HepG2 (cell line): ENCODE measurements around the gene SLC25A19. TPM values are rescaled to one million over a fixed set of nuclear protein-coding genes. Genes with fewer than 3 reads are reported as not detected.

Experiments used
- CBX5 ChIP-seq: sonication (generic); formaldehyde crosslinking; IDR thresholded peaks from 2 replicates; pipeline ENCODE4 v1.4.0; 2020; ENCODE audit warnings: missing genetic modification reagents, borderline replicate concordance
- CREM ChIP-seq, 2 experiments: sonication (generic) in 1 of 2; formaldehyde crosslinking in 1 of 2; IDR thresholded peaks; 2 replicates each; pipeline versions ENCODE4 v1.4.0 to v1.6.1; 2016 to 2020; ENCODE audit warnings: antibody characterized with exemption in 1 of 2, mild to moderate bottlenecking in 1 of 2, missing genetic modification reagents in 1 of 2
- GATA4 ChIP-seq: sonication (generic); IDR thresholded peaks from 2 replicates; pipeline ENCODE4 v1.6.1; 2016; ENCODE audit warnings: antibody characterized with exemption, low read depth, borderline replicate concordance
- GATAD1 ChIP-seq: IDR thresholded peaks from 2 replicates; pipeline ENCODE4 v1.6.1; 2016; ENCODE audit warnings: missing genetic modification reagents, missing compliant biosample characterization
- SOX13 ChIP-seq, 3 experiments: fragments of 450-650 bp in 1 of 3; sonication (generic) in 1 of 3; formaldehyde crosslinking in 1 of 3; IDR thresholded peaks in 2 of 3; conservative IDR thresholded peaks in 1 of 3; 2 replicates each; pipeline versions ENCODE4 v1.5.0 to v1.6.1; 2016 to 2020; ENCODE audit warnings: antibody characterized with exemption in 1 of 3, mild to moderate bottlenecking in 1 of 3, missing compliant biosample characterization in 1 of 3, missing genetic modification reagents in 1 of 3, moderate library complexity in 1 of 3
- THRA ChIP-seq: sonication (generic); formaldehyde crosslinking; IDR thresholded peaks from 2 replicates; pipeline ENCODE4 v1.4.0; 2020; ENCODE audit warnings: missing genetic modification reagents, borderline replicate concordance
- ZFP41 ChIP-seq: sonication (generic); formaldehyde crosslinking; IDR thresholded peaks from 2 replicates; pipeline ENCODE4 v1.4.0; 2020; ENCODE audit warnings: mild to moderate bottlenecking, missing genetic modification reagents, borderline replicate concordance
- ZNF317 ChIP-seq: sonication (generic); formaldehyde crosslinking; IDR thresholded peaks from 2 replicates; pipeline ENCODE4 v1.5.0; 2020; ENCODE audit warnings: mild to moderate bottlenecking, missing genetic modification reagents
- ZNF616 ChIP-seq: sonication (generic); formaldehyde crosslinking; IDR thresholded peaks from 2 replicates; pipeline ENCODE4 v1.5.0; 2020; ENCODE audit warnings: low read depth, mild to moderate bottlenecking, missing genetic modification reagents
- ZSCAN21 ChIP-seq: sonication (generic); formaldehyde crosslinking; IDR thresholded peaks from 2 replicates; pipeline ENCODE4 v1.8.0; 2022; ENCODE audit warnings: mild to moderate bottlenecking, missing genetic modification reagents, moderate library complexity, borderline replicate concordance
- polyA plus RNA-seq, 8 experiments: library from polyadenylated mRNA; depleted of rRNA in 3 of 8; stranded (reverse) in 7 of 8; unstranded in 1 of 8; fragments of >200 nt; fragmentation: Illumina TruSeq in 4 of 8; extraction: Trizol in 4 of 8; gene quantifications; 2 replicates each; pipeline versions ENCODE4 v1.2.1 to v1.2.3, GENCODE V29; 2011 to 2016; ENCODE audit warnings: low read depth in 4 of 8, missing spikeins in 1 of 8, mixed read lengths in 1 of 8; ENCODE audit not compliant: insufficient read depth in 1 of 8
- total RNA-seq, 5 experiments: library from RNA; depleted of rRNA; stranded (reverse); fragments of >200 nt; fragmentation: Illumina TruSeq; extraction: Trizol; gene quantifications; 2 replicates each; pipeline ENCODE4 v1.2.3, GENCODE V29; 2016; ENCODE audit warnings: low read depth in 1 of 5
- TF ChIP-seq, protein P1 (sequence below), 2 experiments: sonication (generic) in 1 of 2; formaldehyde crosslinking in 1 of 2; IDR thresholded peaks; 2 replicates each; pipeline versions ENCODE4 v1.4.0 to v1.6.1; 2016 to 2020; ENCODE audit warnings: borderline replicate concordance in 1 of 2, low read depth in 1 of 2, mild to moderate bottlenecking in 1 of 2, missing genetic modification reagents in 1 of 2
- TF ChIP-seq, protein P2 (sequence below): sonication (generic); formaldehyde crosslinking; IDR thresholded peaks from 2 replicates; pipeline ENCODE4 v1.4.0; 2020; ENCODE audit warnings: missing genetic modification reagents, mild to moderate bottlenecking, borderline replicate concordance
- TF ChIP-seq, protein P3 (sequence below): sonication (generic); formaldehyde crosslinking; IDR thresholded peaks from 2 replicates; pipeline ENCODE4 v1.4.0; 2020; ENCODE audit warnings: missing genetic modification reagents

The SLC25A19 gene
- total and polyA plus RNA-seq, 2 of the 13 experiments (the other 11 are each of a cell fraction or from before 2014, with no cell fraction given) = 24.4 to 41.4 TPM

DNA sequence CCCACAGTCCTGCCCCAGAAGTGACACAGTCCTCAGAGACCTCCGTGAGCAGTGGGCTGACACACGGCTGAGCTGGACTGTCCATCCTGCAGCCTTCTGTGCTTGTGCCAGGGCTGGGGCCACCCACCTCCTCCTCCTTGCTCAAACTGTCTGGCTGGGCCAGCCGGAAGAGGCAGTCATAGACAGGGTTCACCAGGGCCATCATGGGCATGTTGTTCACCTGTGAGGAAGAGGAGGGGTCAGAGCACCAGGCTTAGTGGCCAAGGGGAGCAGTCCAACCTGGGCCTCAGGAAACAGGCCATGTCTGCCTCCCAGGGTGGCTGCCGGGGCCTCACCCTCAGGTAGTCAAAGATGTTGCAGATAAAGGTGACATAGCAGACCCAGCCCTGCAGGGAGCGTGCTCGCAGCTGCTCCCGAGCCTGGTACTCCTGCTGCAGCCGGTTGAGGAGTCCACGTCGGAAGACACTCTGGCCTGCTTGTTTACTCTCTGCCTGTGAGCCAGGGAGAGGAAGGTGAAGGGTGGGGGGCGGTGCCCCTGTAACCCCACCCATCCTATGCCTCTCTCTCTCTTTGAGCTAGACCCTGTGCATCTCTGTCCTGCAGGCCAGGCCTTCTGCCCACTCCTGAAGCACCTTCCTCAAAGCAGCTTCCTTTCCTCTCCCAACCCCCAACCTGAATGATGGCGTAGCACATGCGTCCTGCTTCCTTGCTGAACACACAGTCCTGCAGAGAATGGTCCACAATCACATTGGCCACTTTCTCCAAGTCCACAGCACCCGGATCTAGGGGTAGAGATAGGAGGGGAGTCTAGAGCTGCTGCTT lies 21.6 kb downstream of the SLC25A19 start (continued):
- TF ChIP-seq ZNF616 (CRISPR knock-in tag) = peak; percentile 89; the same call in 1 of the 2 replicates
- TF ChIP-seq ZSCAN21 (CRISPR knock-in tag) = peak; percentile 60; the same call in 1 of the 2 replicates
- TF ChIP-seq SOX13 (IDR thresholded peaks at IDR 0.05) = no peak
- TF ChIP-seq SOX13 (CRISPR knock-in tag; conservative IDR thresholded peaks at IDR 0.05 in 1 of 2, IDR thresholded peaks at IDR 0.05 in 1 of 2) = peak; percentile 39 to 68; a peak in 3 of 4 replicates
- peak; percentile 27; the same call in 1 of the 2 replicates for TF ChIP-seq CREM (IDR thresholded peaks at IDR 0.05)
- TF ChIP-seq CREM (CRISPR knock-in tag; IDR thresholded peaks at IDR 0.05) = no peak
- TF ChIP-seq, protein P1, sequence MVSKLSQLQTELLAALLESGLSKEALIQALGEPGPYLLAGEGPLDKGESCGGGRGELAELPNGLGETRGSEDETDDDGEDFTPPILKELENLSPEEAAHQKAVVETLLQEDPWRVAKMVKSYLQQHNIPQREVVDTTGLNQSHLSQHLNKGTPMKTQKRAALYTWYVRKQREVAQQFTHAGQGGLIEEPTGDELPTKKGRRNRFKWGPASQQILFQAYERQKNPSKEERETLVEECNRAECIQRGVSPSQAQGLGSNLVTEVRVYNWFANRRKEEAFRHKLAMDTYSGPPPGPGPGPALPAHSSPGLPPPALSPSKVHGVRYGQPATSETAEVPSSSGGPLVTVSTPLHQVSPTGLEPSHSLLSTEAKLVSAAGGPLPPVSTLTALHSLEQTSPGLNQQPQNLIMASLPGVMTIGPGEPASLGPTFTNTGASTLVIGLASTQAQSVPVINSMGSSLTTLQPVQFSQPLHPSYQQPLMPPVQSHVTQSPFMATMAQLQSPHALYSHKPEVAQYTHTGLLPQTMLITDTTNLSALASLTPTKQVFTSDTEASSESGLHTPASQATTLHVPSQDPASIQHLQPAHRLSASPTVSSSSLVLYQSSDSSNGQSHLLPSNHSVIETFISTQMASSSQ (IDR thresholded peaks at IDR 0.05; ENCODE audit: low read depth) = no peak
- TF ChIP-seq, protein P1 (CRISPR knock-in tag; IDR thresholded peaks at IDR 0.05; ENCODE audit: borderline replicate concordance) = peak; percentile 46; the same call in 1 of the 2 replicates
- 0 out of 2 replicates have a peak, but pooled peaks have one; percentile 52 for TF ChIP-seq THRA
- TF ChIP-seq, protein P2, sequence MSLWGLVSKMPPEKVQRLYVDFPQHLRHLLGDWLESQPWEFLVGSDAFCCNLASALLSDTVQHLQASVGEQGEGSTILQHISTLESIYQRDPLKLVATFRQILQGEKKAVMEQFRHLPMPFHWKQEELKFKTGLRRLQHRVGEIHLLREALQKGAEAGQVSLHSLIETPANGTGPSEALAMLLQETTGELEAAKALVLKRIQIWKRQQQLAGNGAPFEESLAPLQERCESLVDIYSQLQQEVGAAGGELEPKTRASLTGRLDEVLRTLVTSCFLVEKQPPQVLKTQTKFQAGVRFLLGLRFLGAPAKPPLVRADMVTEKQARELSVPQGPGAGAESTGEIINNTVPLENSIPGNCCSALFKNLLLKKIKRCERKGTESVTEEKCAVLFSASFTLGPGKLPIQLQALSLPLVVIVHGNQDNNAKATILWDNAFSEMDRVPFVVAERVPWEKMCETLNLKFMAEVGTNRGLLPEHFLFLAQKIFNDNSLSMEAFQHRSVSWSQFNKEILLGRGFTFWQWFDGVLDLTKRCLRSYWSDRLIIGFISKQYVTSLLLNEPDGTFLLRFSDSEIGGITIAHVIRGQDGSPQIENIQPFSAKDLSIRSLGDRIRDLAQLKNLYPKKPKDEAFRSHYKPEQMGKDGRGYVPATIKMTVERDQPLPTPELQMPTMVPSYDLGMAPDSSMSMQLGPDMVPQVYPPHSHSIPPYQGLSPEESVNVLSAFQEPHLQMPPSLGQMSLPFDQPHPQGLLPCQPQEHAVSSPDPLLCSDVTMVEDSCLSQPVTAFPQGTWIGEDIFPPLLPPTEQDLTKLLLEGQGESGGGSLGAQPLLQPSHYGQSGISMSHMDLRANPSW = peak; percentile 73
- TF ChIP-seq, protein P3, sequence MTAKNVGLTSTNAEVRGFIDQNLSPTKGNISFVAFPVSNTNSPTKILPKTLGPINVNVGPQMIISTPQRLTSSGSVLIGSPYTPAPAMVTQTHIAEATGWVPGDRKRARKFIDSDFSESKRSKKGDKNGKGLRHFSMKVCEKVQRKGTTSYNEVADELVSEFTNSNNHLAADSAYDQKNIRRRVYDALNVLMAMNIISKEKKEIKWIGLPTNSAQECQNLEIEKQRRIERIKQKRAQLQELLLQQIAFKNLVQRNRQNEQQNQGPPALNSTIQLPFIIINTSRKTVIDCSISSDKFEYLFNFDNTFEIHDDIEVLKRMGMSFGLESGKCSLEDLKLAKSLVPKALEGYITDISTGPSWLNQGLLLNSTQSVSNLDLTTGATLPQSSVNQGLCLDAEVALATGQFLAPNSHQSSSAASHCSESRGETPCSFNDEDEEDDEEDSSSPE (CRISPR knock-in tag) = peak; percentile 39; the same call in 1 of the 2 replicates
- peak; percentile 41; the same call in 1 of the 2 replicates for TF ChIP-seq ZFP41 (CRISPR knock-in tag)
- TF ChIP-seq ZNF317 (CRISPR knock-in tag) = 0 out of 2 replicates have a peak, but pooled peaks have one; percentile 25
- TF ChIP-seq GATA4 = peak; percentile 51; the same call in 1 of the 2 replicates
- TF ChIP-seq CBX5 (CRISPR knock-in tag) = peak; percentile 18; the same call in 1 of the 2 replicates
- TF ChIP-seq GATAD1 (CRISPR knock-in tag) = peak; percentile 83
